Measurements from ENCODE around the gene RAB23. TPM values are rescaled to one million over a fixed set of nuclear protein-coding genes. Genes with fewer than 3 reads are reported as not detected.
A peak's percentile ranks its signal among the peaks of the same experiment; 100 is the strongest.

RAB23 gene
- total RNA-seq, 3 donors from 2014 or later = 10.4 to 11.7 (median 10.8) TPM

GRCh38 chr6:57174511-57174907 lies 47.6 kb downstream of the RAB23 start:
- Histone ChIP-seq H3K27me3 (no peaks in the 10 kb centered on the region), H3K27ac (no peak overlapping the region), H3K36me3 (no peaks in the 10 kb centered on the region), H3K9me3 (no peaks in the 10 kb centered on the region), H3K4me3 (no peak overlapping the region), H3K4me1 (no peaks in the 10 kb centered on the region)
- no peak for TF ChIP-seq POLR2AphosphoS5 (IDR thresholded peaks at IDR 0.05)
- TF ChIP-seq CTCF (IDR thresholded peaks at IDR 0.05) = no peak
- TF ChIP-seq POLR2A (IDR thresholded peaks at IDR 0.05) = no peak
- intact Hi-C loops (cut with DNase I; ENCODE audit: low total_unique reads) = no loop called here
- DNase-seq (ENCODE audit: low spot score in 2 of 2) = no peak

- no peaks in the 10 kb centered on the region for H3K4me1 ChIP-seq
- intact Hi-C loops (cut with DNase I; ENCODE audit: low total_unique reads) = no loop called here
- no peak for TF ChIP-seq POLR2A (IDR thresholded peaks at IDR 0.05)
- TF ChIP-seq CTCF (IDR thresholded peaks at IDR 0.05) = no peak
- no peak for TF ChIP-seq POLR2AphosphoS5 (IDR thresholded peaks at IDR 0.05)
- no peak for DNase-seq (ENCODE audit: low spot score in 2 of 2)
- H3K9me3 ChIP-seq = no peaks in the 10 kb centered on the region
- H3K27me3 ChIP-seq = no peaks in the 10 kb centered on the region
- H3K27ac ChIP-seq = peak overlapping the region in 1 of 2 donors; percentile 40
- no peaks in the 10 kb centered on the region for H3K36me3 ChIP-seq
- H3K4me3 ChIP-seq = peak overlapping the region in 2 of 3 donors; percentile 76 to 89
These were observed 48.1 kb downstream of the RAB23 start for GRCh38 chr6:57173886-57174510.

- intact Hi-C loops (cut with DNase I; ENCODE audit: low total_unique reads) = no loop called here
- H3K36me3 ChIP-seq = no peaks in the 10 kb centered on the region
- no peak for DNase-seq (ENCODE audit: low spot score in 2 of 2)
- peak overlapping the region; percentile 57 to 85 for H3K27ac ChIP-seq
- no peaks in the 10 kb centered on the region for H3K27me3 ChIP-seq
- peak overlapping the region; percentile 66 to 89 (median 76) for H3K4me3 ChIP-seq
- TF ChIP-seq POLR2A (IDR thresholded peaks at IDR 0.05) = no peak
- no peak for TF ChIP-seq POLR2AphosphoS5 (IDR thresholded peaks at IDR 0.05)
- no peak for TF ChIP-seq CTCF (IDR thresholded peaks at IDR 0.05)
- H3K4me1 ChIP-seq = no peaks in the 10 kb centered on the region
- H3K9me3 ChIP-seq = no peaks in the 10 kb centered on the region
These were observed 48.8 kb downstream of the RAB23 start for GRCh38 chr6:57173056-57173885.

- Histone ChIP-seq H3K27me3 (no peaks in the 10 kb centered on the region), H3K4me3 (peak within 1 kb of the TSS; percentile 66 to 89 (median 76)), H3K27ac (peak within 1 kb of the TSS; percentile 57 to 85), H3K9me3 (no peaks in the 10 kb centered on the region), H3K36me3 (no peaks in the 10 kb centered on the region), H3K4me1 (no peaks in the 10 kb centered on the region)
- peak; percentile 45 to 66 for DNase-seq (ENCODE audit: low spot score in 2 of 2)
- intact Hi-C loops (cut with DNase I; ENCODE audit: low total_unique reads) = no loop called here
- TF ChIP-seq POLR2AphosphoS5 (IDR thresholded peaks at IDR 0.05) (peak in 2 of 3 donors; percentile 18 to 31), CTCF (IDR thresholded peaks at IDR 0.05) (peak in 1 of 3 donors; percentile 28), POLR2A (IDR thresholded peaks at IDR 0.05) (no peak)
These were observed 49.7 kb downstream of the RAB23 start, which contains the start of gene BAG2 for GRCh38 chr6:57172136-57173055. BAG2 (plus strand) TSS chr6:57172326; CDS start chr6:57172698, 372 bp downstream.
